GM12878 (cell line): ENCODE measurements around the gene STX7. TPM values are rescaled to one million over a fixed set of nuclear protein-coding genes. Genes with fewer than 3 reads are reported as not detected.
A peak's percentile ranks its signal among the peaks of the same experiment; 100 is the strongest.

Experiments used
- ATAC-seq: fragments of 200-7000 bp; cut with Tn5 transposase; 3 replicates; pipeline ENCODE4 v1.9.1; 2020; ENCODE audit warnings: mild to moderate bottlenecking, moderate library complexity
- BruUV-seq: library from RNA; stranded (reverse); fragments of 400-500 nt; replicated peaks from 2 replicates; lab custom pipeline; 2021; lab: Mats Ljungman, UMichigan
- CTCF ChIA-PET: fragments of 300-600 bp; sonication (Branson Sonifier 250); formaldehyde crosslinking; extraction: SDS; loops from one replicate; lab custom pipeline; 2021; ENCODE audit warnings: inconsistent platforms; lab: Yijun Ruan, JAX
- POLR2A ChIA-PET: fragments of 350-600 bp; formaldehyde crosslinking; extraction: SDS; loops from one replicate; lab custom pipeline; 2021; ENCODE audit warnings: inconsistent platforms; lab: Charles Lee
- RAD21 ChIA-PET: fragments of 300-600 bp; sonication (Branson Sonifier 250); formaldehyde crosslinking; loops from one replicate; lab custom pipeline; 2023; ENCODE audit warnings: antibody characterized with exemption; ENCODE audit not compliant: unreplicated experiment; lab: Charles Lee
- SMC1A ChIA-PET: fragments of 300-600 bp; sonication (Branson Sonifier 250); formaldehyde crosslinking; loops from one replicate; lab custom pipeline; 2023; ENCODE audit not compliant: unreplicated experiment, uncharacterized antibody; lab: Charles Lee
- DNase-seq: peaks from one replicate; pipeline ENCODE4 v3.0.0-alpha.2; 2011; ENCODE audit warnings: low read depth, low spot score
- FAIRE-seq: peaks from 3 replicates; lab custom pipeline; 2011; peaks lifted over from hg19 to GRCh38; lab: Jason Lieb, UNC
- H2AFZ ChIP-seq: 2 replicates; pipeline ENCODE4 v1.6.0; 2011; ENCODE audit warnings: low read depth, low read length, control low read depth; ENCODE audit not compliant: control insufficient read depth
- H3K27ac ChIP-seq: 2 replicates; pipeline ENCODE4 v1.5.1; 2011; ENCODE audit warnings: control low read depth; ENCODE audit not compliant: control insufficient read depth, insufficient read depth
- H3K27me3 ChIP-seq, 2 experiments: replicated peaks in 1 of 2; 2 replicates each; pipeline versions ENCODE4 v1.6.0 to v1.6.1; 2011; ENCODE audit warnings: low read length in 1 of 2; ENCODE audit not compliant: control insufficient read depth in 2 of 2, insufficient read depth in 2 of 2
- H3K36me3 ChIP-seq, 2 experiments: 2 replicates each; pipeline ENCODE4 v1.5.1; 2011; ENCODE audit warnings: low read length in 1 of 2; ENCODE audit not compliant: control insufficient read depth in 2 of 2, insufficient read depth in 2 of 2
- H3K4me1 ChIP-seq: 2 replicates; pipeline ENCODE4 v1.6.1; 2011; ENCODE audit warnings: mild to moderate bottlenecking, low read length, moderate library complexity, mixed read lengths; ENCODE audit not compliant: control insufficient read depth, insufficient read depth
- H3K4me2 ChIP-seq: 2 replicates; pipeline ENCODE4 v1.6.0; 2011; ENCODE audit warnings: control low read depth; ENCODE audit not compliant: control insufficient read depth, insufficient read depth
- H3K4me3 ChIP-seq: fragments of 200-600 bp; sonication (generic); 2 replicates; pipeline ENCODE4 v1.5.1; 2016
- H3K79me2 ChIP-seq: 2 replicates; pipeline ENCODE4 v1.6.0; 2011; ENCODE audit warnings: low read length; ENCODE audit not compliant: control insufficient read depth, insufficient read depth
- H3K9ac ChIP-seq: 2 replicates; pipeline ENCODE4 v1.8.0; 2011; ENCODE audit warnings: low read length, control low read depth, mixed read lengths; ENCODE audit not compliant: control insufficient read depth, insufficient read depth
- H3K9me3 ChIP-seq: replicated peaks from 3 replicates; pipeline ENCODE4 v1.5.1; 2011; ENCODE audit warnings: mild to moderate bottlenecking, low read length; ENCODE audit not compliant: control insufficient read depth, insufficient read depth
- H4K20me1 ChIP-seq: 2 replicates; pipeline ENCODE4 v1.6.0; 2011; ENCODE audit not compliant: control insufficient read depth, insufficient read depth
- ASH2L ChIP-seq: fragments of 300-600, 200-600 bp; sonication (generic); IDR thresholded peaks from 2 replicates; pipeline ENCODE4 v1.6.1; 2017; ENCODE audit warnings: low read depth, mild to moderate bottlenecking, borderline replicate concordance
- CBFB ChIP-seq: IDR thresholded peaks from 2 replicates; pipeline ENCODE4 v1.6.1; 2016; ENCODE audit warnings: antibody characterized with exemption, low read depth
- CEBPB ChIP-seq, 2 experiments: fragments of 150-350 bp in 1 of 2; IDR thresholded peaks; 2 replicates each; pipeline ENCODE4 v1.6.1; 2012 to 2014; ENCODE audit warnings: low read depth in 2 of 2, low read length in 2 of 2, borderline replicate concordance in 1 of 2, inconsistent platforms in 1 of 2
- EED ChIP-seq: sonication (generic); IDR thresholded peaks from 2 replicates; pipeline ENCODE4 v1.6.1; 2016; ENCODE audit warnings: antibody characterized with exemption, low read depth
- EGR1 ChIP-seq, 2 experiments: IDR thresholded peaks; 1 replicate in 1 of 2; 2 replicates in 1 of 2; pipeline ENCODE4 v1.6.1; 2011 to 2012; ENCODE audit warnings: low read depth in 2 of 2, low read length in 2 of 2, borderline replicate concordance in 1 of 2, mild to moderate bottlenecking in 1 of 2, moderate library complexity in 1 of 2
- ESRRA ChIP-seq: IDR thresholded peaks from 2 replicates; pipeline ENCODE4 v1.6.1; 2012; ENCODE audit warnings: mild to moderate bottlenecking, low read length, improper control_type of control experiment
- EZH2 ChIP-seq: IDR thresholded peaks from 2 replicates; pipeline ENCODE4 v1.6.1; 2012; ENCODE audit warnings: low read depth, mild to moderate bottlenecking, control low read depth, inconsistent platforms, low read length, borderline replicate concordance; ENCODE audit not compliant: control insufficient read depth
- FOXM1 ChIP-seq: IDR thresholded peaks from 2 replicates; pipeline ENCODE4 v1.6.1; 2012; ENCODE audit warnings: low read depth, mild to moderate bottlenecking, inconsistent platforms, low read length, moderate library complexity
- IKZF2 ChIP-seq, 2 experiments: fragments of 450-650 bp; IDR thresholded peaks; 2 replicates each; pipeline ENCODE4 v1.6.1; 2017; ENCODE audit warnings: mild to moderate bottlenecking in 2 of 2, moderate library complexity in 2 of 2
- MYB ChIP-seq: fragments of 150-350 bp; IDR thresholded peaks from 2 replicates; pipeline ENCODE4 v1.6.1; 2014; ENCODE audit warnings: mild to moderate bottlenecking, low read depth, low read length, borderline replicate concordance
- MYC ChIP-seq: IDR thresholded peaks from 2 replicates; pipeline ENCODE4 v1.6.1; 2011; ENCODE audit warnings: mild to moderate bottlenecking, low read length, moderate library complexity, inconsistent platforms; ENCODE audit not compliant: insufficient read depth, insufficient replicate concordance, insufficient read length, severe bottlenecking
- NFIC ChIP-seq: IDR thresholded peaks from 2 replicates; pipeline ENCODE4 v1.6.1; 2012; ENCODE audit warnings: low read depth, mild to moderate bottlenecking, inconsistent platforms, low read length, moderate library complexity
- SRF ChIP-seq, 2 experiments: IDR thresholded peaks; 2 replicates each; pipeline ENCODE4 v1.6.1; 2011; ENCODE audit warnings: low read depth in 2 of 2, low read length in 2 of 2, mild to moderate bottlenecking in 1 of 2, moderate library complexity in 1 of 2
- SUZ12 ChIP-seq: fragments of 200-600 bp; sonication (generic); IDR thresholded peaks from one replicate; pipeline ENCODE4 v1.6.1; 2018; ENCODE audit warnings: antibody characterized with exemption, mild to moderate bottlenecking; ENCODE audit not compliant: unreplicated experiment
- TBL1XR1 ChIP-seq: IDR thresholded peaks from 2 replicates; pipeline ENCODE4 v1.6.1; 2012; ENCODE audit warnings: low read depth, low read length, improper control_type of control experiment
- TCF3 ChIP-seq: IDR thresholded peaks from 2 replicates; pipeline ENCODE4 v1.6.1; 2012; ENCODE audit warnings: low read depth, mild to moderate bottlenecking, low read length, borderline replicate concordance; ENCODE audit not compliant: insufficient read depth
- TCF7 ChIP-seq: IDR thresholded peaks from 2 replicates; pipeline ENCODE4 v1.6.1; 2014; ENCODE audit warnings: antibody characterized with exemption, borderline replicate concordance
- YBX1 ChIP-seq: fragments of 450-650 bp; IDR thresholded peaks from 2 replicates; pipeline ENCODE4 v1.6.1; 2016; ENCODE audit warnings: antibody characterized with exemption
- ZBED1 ChIP-seq: IDR thresholded peaks from 2 replicates; pipeline ENCODE4 v1.6.1; 2016; ENCODE audit warnings: borderline replicate concordance
- WGBS: methylation state at CpG from one replicate; pipeline ENCODE4 v1.1.6; 2016; ENCODE audit warnings: low lambda C conversion rate; ENCODE audit not compliant: insufficient replicate concordance, insufficient coverage; ENCODE audit errors: missing lambda C conversion rate; 5-methylcytosine and 5-hydroxymethylcytosine counted together
- in situ Hi-C: fragments of 300-500 bp; cut with MboI; formaldehyde crosslinking; loops from 9 replicates; pipeline ENCODE4 v1.14.3; 2018; ENCODE audit warnings: mixed read lengths
- intact Hi-C: fragments of 100-400 bp; cut with micrococcal nuclease; formaldehyde crosslinking; loops from one replicate; pipeline ENCODE4 v1.14.2; 2022; ENCODE audit not compliant: unreplicated experiment
- polyA plus RNA-seq, 11 experiments: library from polyadenylated mRNA; depleted of rRNA in 4 of 11; unstranded in 6 of 11; stranded (reverse) in 5 of 11; fragments of >200 nt; fragmentation: Nextera tagmentation in 4 of 11; fragmentation: Illumina TruSeq in 1 of 11; extraction: Ambion mirVana in 4 of 11; extraction: Trizol in 1 of 11; gene quantifications; 1 replicate in 1 of 11; 2 replicates in 10 of 11; pipeline versions ENCODE4 v1.2.1 to v1.2.3, GENCODE V29; 2011 to 2016; ENCODE audit warnings: inconsistent platforms in 2 of 11, missing spikeins in 2 of 11, low read depth in 1 of 11
- total RNA-seq, 4 experiments: library from RNA; depleted of rRNA in 3 of 4; stranded (reverse); fragments of >200 nt in 3 of 4; fragmentation: Illumina TruSeq in 1 of 4; extraction: Trizol in 1 of 4; gene quantifications; 2 replicates each; pipeline versions ENCODE4 v1.2.1 to v1.2.3, GENCODE V29; 2013 to 2021
- TF ChIP-seq, protein P1 (sequence below): IDR thresholded peaks from 2 replicates; pipeline ENCODE4 v1.6.1; 2012; ENCODE audit warnings: low read depth, low read length, improper control_type of control experiment
- TF ChIP-seq, protein P2 (sequence below): fragments of 450-650 bp; IDR thresholded peaks from 2 replicates; pipeline ENCODE4 v1.6.1; 2017; ENCODE audit warnings: mild to moderate bottlenecking, moderate library complexity

The STX7 gene
- total and polyA plus RNA-seq, 10 of the 15 experiments (the other 5 are each of a cell fraction or from before 2014, with no cell fraction given) = 26.5 to 75.5 (median 51.3) TPM

DNA sequence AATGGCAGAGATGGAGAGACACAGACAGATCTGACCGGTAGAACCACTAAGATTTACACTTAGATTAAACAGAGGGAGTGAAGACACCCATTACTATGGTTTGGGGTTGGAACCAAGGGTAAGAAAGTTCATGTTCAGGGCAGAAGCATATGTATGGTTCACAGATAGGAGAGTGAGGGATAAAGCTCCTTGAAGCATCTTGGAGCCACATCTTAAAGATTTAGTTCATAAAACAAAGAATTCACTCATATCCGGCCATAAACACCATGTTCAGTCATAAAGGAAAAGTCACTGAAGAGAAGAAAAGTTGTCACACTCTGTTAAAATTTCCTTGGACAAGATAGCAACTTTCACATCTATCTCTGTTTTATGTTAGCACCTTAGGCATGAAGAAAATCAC, 18.0 kb downstream of the STX7 start (continued):
- TF ChIP-seq IKZF2 (IDR thresholded peaks at IDR 0.05) (0 out of 4 replicates have a peak, but pooled peaks of 1 of the 2 experiments have one; percentile 42), CEBPB (IDR thresholded peaks at IDR 0.05; ENCODE audit: borderline replicate concordance in 1 of 2, low read depth in 2 of 2, low read length in 2 of 2) (peak in 1 of 2 experiments; percentile 53; a peak in 1 of 4 replicates), YBX1 (no peak), EED (peak; percentile 32; the same call in 1 of the 2 replicates), TCF7 (peak; percentile 57; the same call in 1 of the 2 replicates)

DNA sequence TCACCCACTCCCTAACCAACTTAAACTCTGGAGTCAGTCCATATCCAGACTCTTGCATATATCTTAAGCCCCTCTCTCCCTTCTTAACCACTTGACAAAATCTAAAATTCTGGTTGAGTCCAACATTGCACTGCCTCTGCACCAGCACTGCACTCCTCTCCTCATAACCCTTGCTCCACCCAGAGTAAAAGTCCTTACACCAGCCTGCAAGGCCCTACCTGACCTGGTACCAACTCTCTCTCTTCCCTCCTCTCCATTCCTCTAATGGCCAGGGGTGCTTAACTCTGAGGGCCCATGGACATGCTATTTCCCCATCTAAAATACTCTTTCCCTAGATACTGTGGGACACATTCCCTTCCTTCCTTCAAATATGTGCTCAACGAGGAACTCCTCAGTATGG, 21.0 kb downstream of the STX7 start:
- Histone ChIP-seq H3K36me3 (peaks cover 3 to 5% of the 10 kb centered on the region in 2 experiments; a peak in 3 of 4 replicates), H3K9ac (no peak overlapping the region), H2AFZ (no peak overlapping the region), H4K20me1 (no peaks in the 10 kb centered on the region), H3K9me3 (peaks cover 12% of the 10 kb centered on the region), H3K79me2 (peaks cover 82% of the 10 kb centered on the region), H3K4me1 (peaks cover 45% of the 10 kb centered on the region)
- RAD21 ChIA-PET = no interaction called here
- SMC1A ChIA-PET = no interaction called here
- CTCF ChIA-PET = interaction anchor here (1.3 kb wide), 1 partner anchor 8 kb away, joined by 4 read pairs; no protein-coding TSS in a partner anchor
- in situ Hi-C loops (no loop called here), intact Hi-C loops (no loop called here)
- DNase-seq (no peak), FAIRE-seq (no peak)
- TF ChIP-seq, protein P1, sequence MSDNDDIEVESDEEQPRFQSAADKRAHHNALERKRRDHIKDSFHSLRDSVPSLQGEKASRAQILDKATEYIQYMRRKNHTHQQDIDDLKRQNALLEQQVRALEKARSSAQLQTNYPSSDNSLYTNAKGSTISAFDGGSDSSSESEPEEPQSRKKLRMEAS = no peak
- TF ChIP-seq SUZ12 (no peak), ESRRA (no peak), TCF3 (no peak), MYB (no peak), ZBED1 (no peak), CBFB (no peak), EZH2 (no peak), FOXM1 (no peak), NFIC (no peak), SRF (IDR thresholded peaks at IDR 0.05; ENCODE audit: low read depth in 2 of 2, low read length in 2 of 2) (no peak), ASH2L (no peak), EGR1 (IDR thresholded peaks at IDR 0.05; ENCODE audit: borderline replicate concordance in 1 of 2, low read depth in 2 of 2, low read length in 2 of 2) (no peak), TBL1XR1 (no peak), MYC (no peak)
- TF ChIP-seq, protein P2, sequence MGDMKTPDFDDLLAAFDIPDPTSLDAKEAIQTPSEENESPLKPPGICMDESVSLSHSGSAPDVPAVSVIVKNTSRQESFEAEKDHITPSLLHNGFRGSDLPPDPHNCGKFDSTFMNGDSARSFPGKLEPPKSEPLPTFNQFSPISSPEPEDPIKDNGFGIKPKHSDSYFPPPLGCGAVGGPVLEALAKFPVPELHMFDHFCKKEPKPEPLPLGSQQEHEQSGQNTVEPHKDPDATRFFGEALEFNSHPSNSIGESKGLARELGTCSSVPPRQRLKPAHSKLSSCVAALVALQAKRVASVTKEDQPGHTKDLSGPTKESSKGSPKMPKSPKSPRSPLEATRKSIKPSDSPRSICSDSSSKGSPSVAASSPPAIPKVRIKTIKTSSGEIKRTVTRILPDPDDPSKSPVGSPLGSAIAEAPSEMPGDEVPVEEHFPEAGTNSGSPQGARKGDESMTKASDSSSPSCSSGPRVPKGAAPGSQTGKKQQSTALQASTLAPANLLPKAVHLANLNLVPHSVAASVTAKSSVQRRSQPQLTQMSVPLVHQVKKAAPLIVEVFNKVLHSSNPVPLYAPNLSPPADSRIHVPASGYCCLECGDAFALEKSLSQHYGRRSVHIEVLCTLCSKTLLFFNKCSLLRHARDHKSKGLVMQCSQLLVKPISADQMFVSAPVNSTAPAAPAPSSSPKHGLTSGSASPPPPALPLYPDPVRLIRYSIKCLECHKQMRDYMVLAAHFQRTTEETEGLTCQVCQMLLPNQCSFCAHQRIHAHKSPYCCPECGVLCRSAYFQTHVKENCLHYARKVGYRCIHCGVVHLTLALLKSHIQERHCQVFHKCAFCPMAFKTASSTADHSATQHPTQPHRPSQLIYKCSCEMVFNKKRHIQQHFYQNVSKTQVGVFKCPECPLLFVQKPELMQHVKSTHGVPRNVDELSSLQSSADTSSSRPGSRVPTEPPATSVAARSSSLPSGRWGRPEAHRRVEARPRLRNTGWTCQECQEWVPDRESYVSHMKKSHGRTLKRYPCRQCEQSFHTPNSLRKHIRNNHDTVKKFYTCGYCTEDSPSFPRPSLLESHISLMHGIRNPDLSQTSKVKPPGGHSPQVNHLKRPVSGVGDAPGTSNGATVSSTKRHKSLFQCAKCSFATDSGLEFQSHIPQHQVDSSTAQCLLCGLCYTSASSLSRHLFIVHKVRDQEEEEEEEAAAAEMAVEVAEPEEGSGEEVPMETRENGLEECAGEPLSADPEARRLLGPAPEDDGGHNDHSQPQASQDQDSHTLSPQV = no peak
- TF ChIP-seq, all 136 proteins: peak for 0
- peak overlapping the region; percentile 73 for H3K27ac ChIP-seq
- BruUV-seq = no TSS peak
- no peaks in the 10 kb centered on the region for H3K27me3 ChIP-seq
- WGBS = 38% methylated on average over 1 of the region's 1 CpG
- H3K4me2 ChIP-seq = peak overlapping the region; percentile 85
- POLR2A ChIA-PET = no interaction called here
- no peak for ATAC-seq
- H3K4me3 ChIP-seq = no peak overlapping the region
